HEK293T (cell line): ENCODE data around the gene FAM120A.
A peak's percentile ranks its signal among the peaks of the same experiment; 100 is the strongest.

Source experiments
- CTCF ChIA-PET: fragments of 350-600 bp; formaldehyde crosslinking; extraction: SDS; loops from one replicate; lab custom pipeline; 2021; ENCODE audit warnings: antibody characterized with exemption, inconsistent platforms; lab: Yijun Ruan, JAX
- POLR2A ChIA-PET: fragments of 350-600 bp; formaldehyde crosslinking; extraction: SDS; loops from one replicate; lab custom pipeline; 2020; ENCODE audit warnings: antibody characterized with exemption, inconsistent platforms; lab: Yijun Ruan, JAX
- DNase-seq: peaks from one replicate; pipeline ENCODE4 v3.0.0; 2012; ENCODE audit warnings: mixed read lengths; ENCODE audit errors: extremely low spot score
- ARNT ChIP-seq: fragments of 450-650 bp; IDR thresholded peaks from 2 replicates; pipeline ENCODE4 v1.6.1; 2017; ENCODE audit warnings: mild to moderate bottlenecking
- BHLHE40 ChIP-seq: fragments of 450-650 bp; IDR thresholded peaks from 2 replicates; pipeline ENCODE4 v1.6.1; 2016; ENCODE audit warnings: mild to moderate bottlenecking, moderate library complexity, borderline replicate concordance
- CTBP1 ChIP-seq: fragments of 450-650 bp; IDR thresholded peaks from 2 replicates; pipeline ENCODE4 v1.6.1; 2016; ENCODE audit warnings: borderline replicate concordance
- ELF4 ChIP-seq: fragments of 450-650 bp; IDR thresholded peaks from 2 replicates; pipeline ENCODE4 v1.6.1; 2017; ENCODE audit warnings: antibody characterized with exemption
- FOXA1 ChIP-seq: fragments of 450-650 bp; IDR thresholded peaks from 2 replicates; pipeline ENCODE4 v1.6.1; 2016; ENCODE audit warnings: mild to moderate bottlenecking
- FOXK2 ChIP-seq: fragments of 450-650 bp; IDR thresholded peaks from 2 replicates; pipeline ENCODE4 v1.6.1; 2016; ENCODE audit warnings: mild to moderate bottlenecking
- FOXM1 ChIP-seq: fragments of 450-650 bp; IDR thresholded peaks from 2 replicates; pipeline ENCODE4 v1.6.1; 2017; ENCODE audit warnings: mild to moderate bottlenecking, borderline replicate concordance
- HDGF ChIP-seq: fragments of 450-650 bp; IDR thresholded peaks from 2 replicates; pipeline ENCODE4 v1.6.1; 2017; ENCODE audit warnings: antibody characterized with exemption, borderline replicate concordance
- L3MBTL2 ChIP-seq: fragments of 450-650 bp; conservative IDR thresholded peaks from 2 replicates; pipeline ENCODE4 v1.6.1; 2016; ENCODE audit warnings: mild to moderate bottlenecking
- LEF1 ChIP-seq: fragments of 450-650 bp; IDR thresholded peaks from 2 replicates; pipeline ENCODE4 v1.6.1; 2017; ENCODE audit warnings: mild to moderate bottlenecking, borderline replicate concordance
- NFRKB ChIP-seq: fragments of 450-650 bp; IDR thresholded peaks from 2 replicates; pipeline ENCODE4 v1.6.1; 2016; ENCODE audit warnings: mild to moderate bottlenecking, moderate library complexity
- PKNOX1 ChIP-seq: fragments of 450-650 bp; IDR thresholded peaks from 2 replicates; pipeline ENCODE4 v1.6.1; 2016
- SP1 ChIP-seq: fragments of 450-650 bp; IDR thresholded peaks from 2 replicates; pipeline ENCODE4 v1.6.1; 2017
- SUZ12 ChIP-seq: fragments of 450-650 bp; IDR thresholded peaks from 2 replicates; pipeline ENCODE4 v1.6.1; 2016; ENCODE audit warnings: mild to moderate bottlenecking
- TARDBP ChIP-seq: fragments of 450-650 bp; IDR thresholded peaks from 2 replicates; pipeline ENCODE4 v1.6.1; 2016
- ZNF384 ChIP-seq: fragments of 450-650 bp; IDR thresholded peaks from 2 replicates; pipeline ENCODE4 v1.6.1; 2016

The FAM120A gene

GRCh38 chr9:93572636-93573515 lies 121.4 kb downstream of the FAM120A start:
- ChIA-PET CTCF (no interaction called here), POLR2A (no interaction called here)
- DNase-seq, result no peak
- TF ChIP-seq CTBP1 (no peak), NFRKB (no peak), ELF4 (no peak), BHLHE40 (no peak), SP1 (no peak), ZNF384 (no peak), FOXM1 (no peak), L3MBTL2 (no peak), SUZ12 (no peak), TARDBP (no peak)

GRCh38 chr9:93573516-93573828 lies 122.0 kb downstream of the FAM120A start:
- CTCF ChIA-PET, result no interaction called here
- no peak for DNase-seq
- TF ChIP-seq FOXA1, result no peak
- no peak for TF ChIP-seq L3MBTL2
- TF ChIP-seq BHLHE40, result no peak
- no peak for TF ChIP-seq ZNF384
- POLR2A ChIA-PET, result no interaction called here

GRCh38 chr9:93574091-93574899 lies 122.8 kb downstream of the FAM120A start:
- CTCF ChIA-PET, result no interaction called here
- TF ChIP-seq HDGF, result no peak
- TF ChIP-seq FOXK2, result no peak
- TF ChIP-seq BHLHE40, result no peak
- TF ChIP-seq FOXA1, result no peak
- TF ChIP-seq ZNF384, result no peak
- TF ChIP-seq CTBP1, result no peak
- no peak for TF ChIP-seq ELF4
- no peak for DNase-seq
- POLR2A ChIA-PET, result interaction anchor here (2.1 kb wide), 1 partner anchor 8 kb away, joined by 16 read pairs; no protein-coding TSS in a partner anchor

GRCh38 chr9:93574900-93575795 lies 123.7 kb downstream of the FAM120A start:
- no peak for DNase-seq
- TF ChIP-seq TARDBP, result no peak
- TF ChIP-seq ZNF384, result no peak
- TF ChIP-seq FOXK2, result no peak
- no peak for TF ChIP-seq BHLHE40
- no peak for TF ChIP-seq NFRKB
- no peak for TF ChIP-seq SUZ12
- no peak for TF ChIP-seq CTBP1
- TF ChIP-seq ELF4, result no peak
- TF ChIP-seq FOXM1, result no peak
- no peak for TF ChIP-seq FOXA1
- TF ChIP-seq SP1, result no peak
- POLR2A ChIA-PET, result interaction anchor here (2.1 kb wide), 1 partner anchor 8 kb away, joined by 16 read pairs; no protein-coding TSS in a partner anchor
- CTCF ChIA-PET, result interaction anchor here (0.6 kb wide), 1 partner anchor 9 kb away, joined by 4 read pairs; no protein-coding TSS in a partner anchor

- peak; percentile 33 for DNase-seq
- POLR2A ChIA-PET, result interaction anchor here (2.1 kb wide), 1 partner anchor 9 kb away, joined by 16 read pairs; no protein-coding TSS in a partner anchor
- TF ChIP-seq ARNT (no peak), PKNOX1 (no peak), BHLHE40 (no peak), LEF1 (no peak), HDGF (no peak), FOXK2 (no peak), ZNF384 (no peak), SP1 (no peak), SUZ12 (no peak), L3MBTL2 (no peak), ELF4 (no peak), FOXA1 (no peak), NFRKB (no peak), CTBP1 (no peak)
- CTCF ChIA-PET, result interaction anchor here (0.6 kb wide), 1 partner anchor 10 kb away, joined by 4 read pairs; no protein-coding TSS in a partner anchor
These were observed 124.3 kb downstream of the FAM120A start for GRCh38 chr9:93575796-93576257.

- ChIA-PET CTCF (no interaction called here), POLR2A (interaction anchor here (1.1 to 2.1 kb wide), 2 partner anchors 10 kb away, joined by 6 to 16 read pairs; no protein-coding TSS in a partner anchor)
- TF ChIP-seq SP1, result no peak
- no peak for TF ChIP-seq HDGF
- TF ChIP-seq PKNOX1, result no peak
- TF ChIP-seq FOXM1, result no peak
- no peak for TF ChIP-seq BHLHE40
- TF ChIP-seq ARNT, result no peak
- DNase-seq, result peak; percentile 49
These were observed 125.0 kb downstream of the FAM120A start, which contains the start of gene PHF2 for GRCh38 chr9:93576258-93577077. PHF2 (plus strand) TSS chr9:93576584; CDS start chr9:93576774, 190 bp downstream.
